GM18861 (cell line): ENCODE results near the gene GPR31.

Source experiments
- ATAC-seq: cut with Tn5 transposase; IDR thresholded peaks from one replicate; pipeline ENCODE4 v1.9.1; 2021; ENCODE audit not compliant: unreplicated experiment

Gene GPR31

GRCh38 chr6:167119670-167120582 is 37.9 kb downstream of the GPR31 start:
- no peak for ATAC-seq

- no peak for ATAC-seq
These were observed 38.9 kb downstream of the GPR31 start for GRCh38 chr6:167118839-167119238.

- no peak for ATAC-seq
These were observed 39.8 kb downstream of the GPR31 start for GRCh38 chr6:167118006-167118405.

GRCh38 chr6:167116838-167117228 is 40.9 kb downstream of the GPR31 start:
- no peak for ATAC-seq

- no peak for ATAC-seq
These were observed 41.5 kb downstream of the GPR31 start for GRCh38 chr6:167116109-167116837.

- no peak for ATAC-seq
These were observed 42.7 kb downstream of the GPR31 start for GRCh38 chr6:167115054-167115453.

GRCh38 chr6:167113935-167114910 is 43.6 kb downstream of the GPR31 start:
- peak; percentile 73 for ATAC-seq

- peak; percentile 54 for ATAC-seq
These were observed 44.6 kb downstream of the GPR31 start for GRCh38 chr6:167113047-167113754.

- no peak for ATAC-seq
These were observed 45.4 kb downstream of the GPR31 start for GRCh38 chr6:167112421-167112820.

- no peak for ATAC-seq
These were observed 46.2 kb downstream of the GPR31 start for GRCh38 chr6:167111597-167111996.

- no peak for ATAC-seq
These were observed 48.1 kb downstream of the GPR31 start for GRCh38 chr6:167109651-167110050.

- no peak for ATAC-seq
These were observed 49.5 kb downstream of the GPR31 start for GRCh38 chr6:167108278-167108677.

GRCh38 chr6:167107787-167108186 is 50.0 kb downstream of the GPR31 start:
- no peak for ATAC-seq

- ATAC-seq: no peak
These were observed 51.4 kb downstream of the GPR31 start for GRCh38 chr6:167106406-167106805.
